ENCODE data around the gene CFAP251.

- no peak for TF ChIP-seq CTCF (conservative IDR thresholded peaks at IDR 0.05 in 1 of 2, IDR thresholded peaks at IDR 0.05 in 1 of 2; ENCODE audit: low read depth in 1 of 2, low read length in 2 of 2)
- TF ChIP-seq EZH2 (IDR thresholded peaks at IDR 0.05; ENCODE audit: low read length, missing control alignments), result no peak
These were observed 35.3 kb downstream of the CFAP251 start for GRCh38 chr12:121953695-121954094.
